Osteoblast (primary cell): ENCODE data around the gene RAD51B. TPM values are rescaled to one million over a fixed set of nuclear protein-coding genes. Genes with fewer than 3 reads are reported as not detected.

ENCODE experiments used
- DNase-seq: peaks from one replicate; pipeline ENCODE4 v3.0.0; 2011; ENCODE audit warnings: low spot score, mixed read lengths; ENCODE audit not compliant: insufficient read length; ENCODE audit errors: missing footprints
- H2AFZ ChIP-seq: 2 replicates; pipeline ENCODE4 v1.6.0; 2011; ENCODE audit warnings: mild to moderate bottlenecking, low read length
- H3K27ac ChIP-seq: 2 replicates; pipeline ENCODE4 v1.5.1; 2011; ENCODE audit warnings: mild to moderate bottlenecking, low read depth, low read length, moderate library complexity
- H3K27me3 ChIP-seq: 2 replicates; pipeline ENCODE4 v1.6.0; 2012; ENCODE audit warnings: mild to moderate bottlenecking, control low read depth, inconsistent platforms, low read length, moderate library complexity; ENCODE audit not compliant: insufficient read depth
- H3K36me3 ChIP-seq: 2 replicates; pipeline ENCODE4 v1.5.1; 2011; ENCODE audit warnings: mild to moderate bottlenecking, low read length, control low read depth, moderate library complexity; ENCODE audit not compliant: insufficient read depth
- H3K4me1 ChIP-seq: 2 replicates; pipeline ENCODE4 v1.5.1; 2011; ENCODE audit warnings: mild to moderate bottlenecking, low read length, control low read depth, moderate library complexity; ENCODE audit not compliant: insufficient read depth
- H3K4me2 ChIP-seq: 2 replicates; pipeline ENCODE4 v1.6.0; 2011; ENCODE audit warnings: mild to moderate bottlenecking, low read length; ENCODE audit not compliant: insufficient read depth
- H3K4me3 ChIP-seq: fragments of 200-600 bp; sonication (generic); 3 replicates; pipeline ENCODE4 v1.5.1; 2012; ENCODE audit warnings: mild to moderate bottlenecking, low read length, inconsistent platforms; ENCODE audit not compliant: insufficient read depth
- H3K79me2 ChIP-seq: 2 replicates; pipeline ENCODE4 v1.6.0; 2012; ENCODE audit warnings: mild to moderate bottlenecking, low read length, control low read depth, inconsistent platforms; ENCODE audit not compliant: insufficient read depth
- H3K9me3 ChIP-seq: 2 replicates; pipeline ENCODE4 v1.5.1; 2011; ENCODE audit warnings: low read depth, low read length, control low read depth
- H4K20me1 ChIP-seq: 2 replicates; pipeline ENCODE4 v1.6.0; 2012; ENCODE audit warnings: mild to moderate bottlenecking, low read length, control low read depth; ENCODE audit not compliant: insufficient read depth
- total RNA-seq: library from RNA; depleted of rRNA; stranded (reverse); fragments of >200 nt; gene quantifications from 2 replicates; pipeline ENCODE4 v1.2.3, GENCODE V29; 2012
- TF ChIP-seq, protein P1 (sequence below): IDR thresholded peaks from 2 replicates; pipeline ENCODE4 v1.5.1; 2011; ENCODE audit warnings: mild to moderate bottlenecking, low read depth, low read length, moderate library complexity; ENCODE audit errors: extremely low read depth

RAD51B gene
- total RNA-seq, 1 donor, result 13.8 TPM

DNA sequence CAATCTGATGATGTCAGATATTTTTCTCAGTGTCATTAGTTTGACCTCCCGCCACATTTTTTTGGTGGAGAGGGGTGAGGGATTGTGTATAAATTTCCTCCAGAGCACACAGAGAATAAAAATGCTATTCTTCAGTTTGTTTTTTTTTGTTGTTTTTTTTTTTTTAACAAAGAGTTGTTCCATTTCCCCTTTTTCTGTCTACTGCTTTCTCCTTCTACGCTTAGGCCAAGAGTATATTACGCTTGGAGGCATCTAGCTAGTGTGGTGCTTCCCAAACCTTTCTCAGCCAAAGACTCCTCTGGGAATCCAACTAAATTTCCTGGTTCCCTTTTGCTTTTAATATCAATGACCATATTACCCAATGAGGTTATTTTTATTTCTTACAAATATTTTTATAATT is 507.7 kb downstream of the RAD51B start:
- no peak overlapping the region for H3K4me3 ChIP-seq
- no peak overlapping the region for H2AFZ ChIP-seq
- no peaks in the 10 kb centered on the region for H3K79me2 ChIP-seq
- no peak overlapping the region for H3K27ac ChIP-seq
- no peaks in the 10 kb centered on the region for H3K36me3 ChIP-seq
- H3K9me3 ChIP-seq, result no peaks in the 10 kb centered on the region
- DNase-seq, result no peak
- H3K27me3 ChIP-seq, result no peaks in the 10 kb centered on the region
- H3K4me2 ChIP-seq, result no peak overlapping the region
- H3K4me1 ChIP-seq, result no peaks in the 10 kb centered on the region
- H4K20me1 ChIP-seq, result no peaks in the 10 kb centered on the region
- TF ChIP-seq, protein P1, sequence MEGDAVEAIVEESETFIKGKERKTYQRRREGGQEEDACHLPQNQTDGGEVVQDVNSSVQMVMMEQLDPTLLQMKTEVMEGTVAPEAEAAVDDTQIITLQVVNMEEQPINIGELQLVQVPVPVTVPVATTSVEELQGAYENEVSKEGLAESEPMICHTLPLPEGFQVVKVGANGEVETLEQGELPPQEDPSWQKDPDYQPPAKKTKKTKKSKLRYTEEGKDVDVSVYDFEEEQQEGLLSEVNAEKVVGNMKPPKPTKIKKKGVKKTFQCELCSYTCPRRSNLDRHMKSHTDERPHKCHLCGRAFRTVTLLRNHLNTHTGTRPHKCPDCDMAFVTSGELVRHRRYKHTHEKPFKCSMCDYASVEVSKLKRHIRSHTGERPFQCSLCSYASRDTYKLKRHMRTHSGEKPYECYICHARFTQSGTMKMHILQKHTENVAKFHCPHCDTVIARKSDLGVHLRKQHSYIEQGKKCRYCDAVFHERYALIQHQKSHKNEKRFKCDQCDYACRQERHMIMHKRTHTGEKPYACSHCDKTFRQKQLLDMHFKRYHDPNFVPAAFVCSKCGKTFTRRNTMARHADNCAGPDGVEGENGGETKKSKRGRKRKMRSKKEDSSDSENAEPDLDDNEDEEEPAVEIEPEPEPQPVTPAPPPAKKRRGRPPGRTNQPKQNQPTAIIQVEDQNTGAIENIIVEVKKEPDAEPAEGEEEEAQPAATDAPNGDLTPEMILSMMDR, result no peak

DNA sequence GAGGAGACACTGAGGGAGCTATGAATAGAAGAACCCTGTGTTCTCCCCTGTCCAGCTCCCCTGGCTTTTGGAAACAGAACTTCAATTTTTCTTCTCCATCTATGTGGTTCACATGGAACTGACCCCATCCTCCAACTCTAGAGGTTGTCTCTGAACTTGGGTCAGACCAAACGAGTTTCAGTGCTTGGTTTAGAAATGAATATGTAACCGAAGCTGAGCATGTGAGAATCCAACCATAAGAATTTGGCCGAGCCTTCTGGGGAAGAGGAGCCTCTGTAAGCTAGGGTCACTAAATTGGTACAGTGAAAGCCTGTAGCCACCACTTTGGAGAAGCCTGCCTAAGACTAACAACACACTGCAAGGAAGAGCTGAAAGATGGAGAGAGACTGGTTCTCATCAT is 508.9 kb downstream of the RAD51B start:
- H3K4me1 ChIP-seq, result no peaks in the 10 kb centered on the region
- TF ChIP-seq, protein P1, result no peak
- no peaks in the 10 kb centered on the region for H3K36me3 ChIP-seq
- H2AFZ ChIP-seq, result no peak overlapping the region
- no peaks in the 10 kb centered on the region for H4K20me1 ChIP-seq
- no peaks in the 10 kb centered on the region for H3K9me3 ChIP-seq
- no peak overlapping the region for H3K27ac ChIP-seq
- no peaks in the 10 kb centered on the region for H3K27me3 ChIP-seq
- H3K4me3 ChIP-seq, result no peak overlapping the region
- no peak overlapping the region for H3K4me2 ChIP-seq
- DNase-seq, result no peak
- no peaks in the 10 kb centered on the region for H3K79me2 ChIP-seq

DNA sequence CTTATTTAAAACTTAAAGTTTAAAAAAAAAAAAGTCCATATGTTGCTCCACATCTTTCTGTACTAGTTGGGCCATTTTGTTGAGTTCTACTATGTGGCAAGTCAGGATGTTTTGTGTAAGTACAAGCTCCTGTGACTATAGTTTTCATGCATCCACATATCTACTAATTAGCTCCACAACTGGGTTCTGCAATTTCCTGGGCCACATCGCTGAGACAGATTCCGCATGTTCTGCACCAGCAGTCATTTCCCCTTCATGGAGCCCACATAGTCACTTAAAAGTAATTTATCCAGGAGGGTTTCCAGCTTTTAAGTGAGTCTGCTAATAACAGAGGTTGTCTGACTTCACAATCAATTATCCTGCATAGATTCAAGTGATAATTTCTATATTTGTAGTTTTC is 511.8 kb downstream of the RAD51B start:
- H2AFZ ChIP-seq, result no peak overlapping the region
- no peaks in the 10 kb centered on the region for H3K27me3 ChIP-seq
- TF ChIP-seq, protein P1, result no peak
- no peaks in the 10 kb centered on the region for H3K79me2 ChIP-seq
- no peak overlapping the region for H3K27ac ChIP-seq
- no peak for DNase-seq
- no peaks in the 10 kb centered on the region for H3K36me3 ChIP-seq
- no peaks in the 10 kb centered on the region for H3K4me1 ChIP-seq
- no peak overlapping the region for H3K4me3 ChIP-seq
- no peak overlapping the region for H3K4me2 ChIP-seq
- no peaks in the 10 kb centered on the region for H3K9me3 ChIP-seq
- no peaks in the 10 kb centered on the region for H4K20me1 ChIP-seq

DNA sequence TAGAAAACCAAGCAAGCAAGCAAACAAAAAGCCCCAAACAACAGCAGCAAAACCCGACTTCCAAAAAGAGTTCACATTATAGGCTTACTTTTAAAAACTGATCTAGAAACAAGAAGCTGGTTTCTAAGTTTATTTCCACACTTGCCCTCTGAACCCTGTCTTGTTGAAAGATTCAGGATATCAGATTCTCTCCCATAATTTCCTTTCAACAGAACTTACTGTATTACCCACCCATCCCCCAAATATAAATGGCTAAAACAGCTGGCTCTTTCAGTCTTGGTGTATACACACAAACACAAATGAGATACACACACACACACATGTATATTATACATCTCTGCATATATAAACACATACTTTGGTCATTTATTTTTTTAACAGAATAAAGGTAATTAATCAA is 512.4 kb downstream of the RAD51B start:
- DNase-seq, result no peak
- H3K9me3 ChIP-seq, result no peaks in the 10 kb centered on the region
- no peaks in the 10 kb centered on the region for H3K36me3 ChIP-seq
- no peaks in the 10 kb centered on the region for H3K27me3 ChIP-seq
- no peak overlapping the region for H2AFZ ChIP-seq
- no peaks in the 10 kb centered on the region for H3K4me1 ChIP-seq
- no peak overlapping the region for H3K27ac ChIP-seq
- no peak overlapping the region for H3K4me2 ChIP-seq
- no peaks in the 10 kb centered on the region for H3K79me2 ChIP-seq
- no peak overlapping the region for H3K4me3 ChIP-seq
- TF ChIP-seq, protein P1, result no peak
- no peaks in the 10 kb centered on the region for H4K20me1 ChIP-seq
